HCT116 (cell line): ENCODE data around the gene ARRDC1.

Experiments used
- CTCF ChIP-seq, 3 experiments: fragments of 200-600 bp in 1 of 3; sonication (generic) in 1 of 3; IDR thresholded peaks in 2 of 3; conservative IDR thresholded peaks in 1 of 3; 2 replicates each; pipeline ENCODE4 v1.5.1; 2012 to 2017; ENCODE audit warnings: low read depth in 2 of 3, low read length in 2 of 3, antibody characterized with exemption in 1 of 3, borderline replicate concordance in 1 of 3, control low read depth in 1 of 3, mild to moderate bottlenecking in 1 of 3, mixed read lengths in 1 of 3, mixed run types in 1 of 3, moderate library complexity in 1 of 3; ENCODE audit not compliant: insufficient read depth in 1 of 3
- EZH2 ChIP-seq: fragments of 200-600 bp; sonication (generic); IDR thresholded peaks from 2 replicates; pipeline ENCODE4 v1.6.1; 2017; ENCODE audit warnings: antibody characterized with exemption, mixed run types
- JUND ChIP-seq: IDR thresholded peaks from 2 replicates; pipeline ENCODE4 v1.6.1; 2012
- MAX ChIP-seq: IDR thresholded peaks from 2 replicates; pipeline ENCODE4 v1.6.1; 2012
- POLR2A ChIP-seq: IDR thresholded peaks from 2 replicates; pipeline ENCODE4 v1.7.0; 2011; ENCODE audit warnings: borderline replicate concordance; ENCODE audit not compliant: insufficient read depth, insufficient read length; ENCODE audit errors: extremely low read depth
- POLR2AphosphoS5 ChIP-seq: IDR thresholded peaks from 2 replicates; pipeline ENCODE4 v1.6.1; 2011; ENCODE audit warnings: mild to moderate bottlenecking, low read depth, low read length, moderate library complexity
- REST ChIP-seq: IDR thresholded peaks from 2 replicates; pipeline ENCODE4 v1.6.1; 2012; ENCODE audit warnings: low read depth
- SIN3A ChIP-seq: IDR thresholded peaks from 2 replicates; pipeline ENCODE4 v1.6.1; 2012; ENCODE audit warnings: low read depth
- ZBTB33 ChIP-seq: IDR thresholded peaks from 2 replicates; pipeline ENCODE4 v1.6.1; 2011; ENCODE audit warnings: mild to moderate bottlenecking, low read length, moderate library complexity; ENCODE audit not compliant: insufficient replicate concordance; ENCODE audit errors: extremely low read depth
- ZFX ChIP-seq: fragments of 450-650 bp; IDR thresholded peaks from 2 replicates; pipeline ENCODE4 v1.6.1; 2017
- ZNF274 ChIP-seq: fragments of 200-500 bp; sonication (Bioruptor generic); IDR thresholded peaks from 2 replicates; pipeline ENCODE4 v1.6.1; 2014; ENCODE audit warnings: mild to moderate bottlenecking, low read depth, low read length, inconsistent platforms
- TF ChIP-seq, protein P1 (sequence below): IDR thresholded peaks from 2 replicates; pipeline ENCODE4 v1.6.1; 2012

DNA sequence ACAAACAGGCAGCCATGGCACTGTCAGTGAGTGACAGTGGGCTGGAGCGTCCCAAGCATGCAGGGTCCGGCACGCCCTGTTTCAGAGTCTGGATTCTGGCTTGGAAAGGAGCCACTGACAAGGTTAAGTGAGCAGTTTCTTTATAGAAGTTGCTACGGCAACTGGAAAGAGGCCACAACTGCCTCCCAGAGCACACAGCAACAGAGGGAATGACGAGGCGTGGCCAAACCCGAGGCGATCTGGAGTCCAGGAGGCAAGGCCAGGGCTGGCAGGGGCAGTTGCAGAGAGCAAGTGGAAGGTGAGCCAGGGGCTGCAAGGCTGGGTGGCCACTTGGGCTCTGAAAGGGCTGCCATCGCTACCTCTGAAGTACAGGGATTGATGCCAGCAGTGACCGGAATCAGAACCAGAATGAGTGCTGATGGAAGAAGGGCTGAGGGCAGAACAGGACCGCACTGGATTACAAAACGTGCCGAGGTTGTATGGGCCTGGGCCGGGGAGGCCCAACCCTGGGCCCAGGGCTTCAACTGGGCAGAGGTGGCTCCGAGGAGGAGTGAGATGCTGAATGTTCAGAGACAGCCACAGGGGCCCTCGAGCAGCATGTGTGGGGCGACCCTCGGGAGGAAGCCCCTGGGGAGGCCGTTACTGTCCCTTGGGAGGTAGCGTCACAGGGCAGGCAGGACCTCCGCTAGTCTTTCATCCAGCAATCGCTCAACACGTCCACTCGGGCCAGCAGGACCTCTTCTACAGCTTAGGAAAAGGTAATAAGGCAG lies 49.2 kb upstream of the ARRDC1 start:
- TF ChIP-seq CTCF (IDR thresholded peaks at IDR 0.05 in 2 of 3, conservative IDR thresholded peaks at IDR 0.05 in 1 of 3; ENCODE audit: borderline replicate concordance in 1 of 3, insufficient read depth in 1 of 3, low read depth in 2 of 3, low read length in 2 of 3) (no peak), POLR2A (no peak), ZFX (no peak), POLR2AphosphoS5 (no peak), SIN3A (no peak), REST (no peak), EZH2 (no peak), ZBTB33 (no peak), MAX (no peak), ZNF274 (no peak), JUND (no peak)
- TF ChIP-seq, protein P1, sequence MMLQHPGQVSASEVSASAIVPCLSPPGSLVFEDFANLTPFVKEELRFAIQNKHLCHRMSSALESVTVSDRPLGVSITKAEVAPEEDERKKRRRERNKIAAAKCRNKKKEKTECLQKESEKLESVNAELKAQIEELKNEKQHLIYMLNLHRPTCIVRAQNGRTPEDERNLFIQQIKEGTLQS, result no peak
